Neural progenitor cell (in vitro differentiated cells): Measurements from ENCODE around the gene TIGD3. TPM values are rescaled to one million over a fixed set of nuclear protein-coding genes. Genes with fewer than 3 reads are reported as not detected.

Experiments used
- DNase-seq: peaks from one replicate; pipeline ENCODE4 v3.0.0-alpha.2; 2016; ENCODE audit warnings: low spot score
- H2AFZ ChIP-seq: fragments of 200-600 bp; sonication (generic); replicated peaks from 2 replicates; pipeline ENCODE4 v1.6.1; 2016; ENCODE audit warnings: antibody characterized with exemption
- H3F3A ChIP-seq: fragments of 200-600 bp; sonication (generic); 2 replicates; pipeline ENCODE4 v1.6.1; 2016; ENCODE audit warnings: antibody characterized with exemption, low read depth
- H3K27ac ChIP-seq: fragments of 200-600 bp; sonication (generic); 2 replicates; pipeline ENCODE4 v1.5.1; 2016; ENCODE audit warnings: mild to moderate bottlenecking
- H3K27me3 ChIP-seq: fragments of 200-600 bp; sonication (generic); 2 replicates; pipeline ENCODE4 v1.6.1; 2016; ENCODE audit warnings: mild to moderate bottlenecking, moderate library complexity
- H3K36me3 ChIP-seq: fragments of 200-600 bp; sonication (generic); 2 replicates; pipeline ENCODE4 v1.5.1; 2016
- H3K4me1 ChIP-seq: fragments of 200-600 bp; sonication (generic); 2 replicates; pipeline ENCODE4 v1.6.1; 2016; ENCODE audit warnings: mixed run types
- H3K4me2 ChIP-seq: fragments of 200-600 bp; sonication (generic); 2 replicates; pipeline ENCODE4 v1.6.1; 2016
- H3K4me3 ChIP-seq: fragments of 200-600 bp; sonication (generic); 2 replicates; pipeline ENCODE4 v1.5.1; 2016
- H3K79me2 ChIP-seq: fragments of 200-600 bp; sonication (generic); 2 replicates; pipeline ENCODE4 v1.6.1; 2016; ENCODE audit warnings: low read depth
- H3K9ac ChIP-seq: fragments of 200-600 bp; sonication (generic); 2 replicates; pipeline ENCODE4 v1.6.1; 2016
- H3K9me3 ChIP-seq: fragments of 200-600 bp; sonication (generic); 2 replicates; pipeline ENCODE4 v1.5.1; 2016; ENCODE audit warnings: low read depth
- H4K20me1 ChIP-seq: fragments of 200-600 bp; sonication (generic); 2 replicates; pipeline ENCODE4 v1.6.1; 2016; ENCODE audit warnings: low read depth
- H3K27ac Mint-ChIP-seq: 3 replicates; pipeline ENCODE4 v1.8.0; 2021; ENCODE audit warnings: mixed read lengths
- H3K27me3 Mint-ChIP-seq: 2 replicates; pipeline ENCODE4 v1.8.0; 2022; ENCODE audit warnings: low read depth, mild to moderate bottlenecking, inconsistent platforms, moderate library complexity, mixed read lengths; ENCODE audit not compliant: insufficient read depth
- H3K36me3 Mint-ChIP-seq: 3 replicates; pipeline ENCODE4 v1.8.0; 2021; ENCODE audit warnings: mixed read lengths
- H3K4me1 Mint-ChIP-seq: 3 replicates; pipeline ENCODE4 v1.8.0; 2021; ENCODE audit warnings: mixed read lengths
- H3K4me3 Mint-ChIP-seq: 3 replicates; pipeline ENCODE4 v1.8.0; 2021; ENCODE audit warnings: mild to moderate bottlenecking, moderate library complexity, mixed read lengths
- H3K9me3 Mint-ChIP-seq: 3 replicates; pipeline ENCODE4 v1.8.0; 2020; ENCODE audit warnings: mixed read lengths
- EZH2 ChIP-seq: fragments of 200-600 bp; sonication (generic); IDR thresholded peaks from 2 replicates; pipeline ENCODE4 v1.6.1; 2017; ENCODE audit warnings: antibody characterized with exemption, mild to moderate bottlenecking, moderate library complexity
- EZH2phosphoT487 ChIP-seq: fragments of 200-600 bp; sonication (generic); IDR thresholded peaks from 2 replicates; pipeline ENCODE4 v1.6.1; 2017; ENCODE audit warnings: antibody characterized with exemption
- total RNA-seq: library from RNA; depleted of rRNA; stranded (reverse); fragments of >200 nt; gene quantifications from 2 replicates; pipeline ENCODE4 v1.2.3, GENCODE V29; 2015; ENCODE audit warnings: low replicate concordance
- TF ChIP-seq, protein P1 (sequence below): fragments of 200-600 bp; sonication (generic); IDR thresholded peaks from 2 replicates; pipeline ENCODE4 v1.5.1; 2017; ENCODE audit warnings: antibody characterized with exemption, mild to moderate bottlenecking

TIGD3 gene
- total RNA-seq, 1 donor from 2014 or later, result 2.5 TPM

DNA sequence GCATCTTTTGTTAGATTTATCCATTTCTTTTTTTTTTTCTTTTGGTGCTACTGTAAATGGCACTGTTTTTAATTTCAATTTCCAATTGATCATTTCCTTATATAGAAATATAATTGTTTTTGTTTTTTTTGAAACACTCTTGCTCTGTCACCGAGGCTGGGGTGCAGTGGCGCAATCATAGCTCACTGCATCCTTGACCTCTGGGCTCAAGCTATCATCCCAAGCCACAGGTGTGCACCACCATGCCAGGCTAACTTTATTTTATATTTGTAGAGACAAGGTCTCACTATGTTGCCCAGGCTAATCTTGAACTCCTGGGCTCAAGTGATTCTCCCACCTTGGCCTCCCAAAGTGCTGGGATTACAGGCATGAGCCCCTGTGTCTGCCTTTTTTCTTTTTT is 48.2 kb downstream of the TIGD3 start:
- Mint-ChIP-seq H3K36me3 (peaks cover 9% of the 10 kb centered on the region), H3K27ac (no peak overlapping the region), H3K9me3 (no peaks in the 10 kb centered on the region), H3K4me3 (no peak overlapping the region), H3K27me3 (peaks cover 6% of the 10 kb centered on the region), H3K4me1 (peaks cover 4% of the 10 kb centered on the region)
- Histone ChIP-seq H3K79me2 (no peaks in the 10 kb centered on the region), H3K4me3 (no peak overlapping the region), H3K27me3 (no peaks in the 10 kb centered on the region), H3K9ac (no peak overlapping the region), H3K27ac (no peak overlapping the region), H3K4me2 (no peak overlapping the region), H2AFZ (no peak overlapping the region), H3K4me1 (no peaks in the 10 kb centered on the region), H3K36me3 (no peaks in the 10 kb centered on the region), H4K20me1 (no peaks in the 10 kb centered on the region), H3F3A (no peaks in the 10 kb centered on the region), H3K9me3 (no peaks in the 10 kb centered on the region)
- no peak for DNase-seq
- TF ChIP-seq, protein P1, sequence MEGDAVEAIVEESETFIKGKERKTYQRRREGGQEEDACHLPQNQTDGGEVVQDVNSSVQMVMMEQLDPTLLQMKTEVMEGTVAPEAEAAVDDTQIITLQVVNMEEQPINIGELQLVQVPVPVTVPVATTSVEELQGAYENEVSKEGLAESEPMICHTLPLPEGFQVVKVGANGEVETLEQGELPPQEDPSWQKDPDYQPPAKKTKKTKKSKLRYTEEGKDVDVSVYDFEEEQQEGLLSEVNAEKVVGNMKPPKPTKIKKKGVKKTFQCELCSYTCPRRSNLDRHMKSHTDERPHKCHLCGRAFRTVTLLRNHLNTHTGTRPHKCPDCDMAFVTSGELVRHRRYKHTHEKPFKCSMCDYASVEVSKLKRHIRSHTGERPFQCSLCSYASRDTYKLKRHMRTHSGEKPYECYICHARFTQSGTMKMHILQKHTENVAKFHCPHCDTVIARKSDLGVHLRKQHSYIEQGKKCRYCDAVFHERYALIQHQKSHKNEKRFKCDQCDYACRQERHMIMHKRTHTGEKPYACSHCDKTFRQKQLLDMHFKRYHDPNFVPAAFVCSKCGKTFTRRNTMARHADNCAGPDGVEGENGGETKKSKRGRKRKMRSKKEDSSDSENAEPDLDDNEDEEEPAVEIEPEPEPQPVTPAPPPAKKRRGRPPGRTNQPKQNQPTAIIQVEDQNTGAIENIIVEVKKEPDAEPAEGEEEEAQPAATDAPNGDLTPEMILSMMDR, result no peak
- no peak for TF ChIP-seq EZH2phosphoT487
- TF ChIP-seq EZH2, result no peak

DNA sequence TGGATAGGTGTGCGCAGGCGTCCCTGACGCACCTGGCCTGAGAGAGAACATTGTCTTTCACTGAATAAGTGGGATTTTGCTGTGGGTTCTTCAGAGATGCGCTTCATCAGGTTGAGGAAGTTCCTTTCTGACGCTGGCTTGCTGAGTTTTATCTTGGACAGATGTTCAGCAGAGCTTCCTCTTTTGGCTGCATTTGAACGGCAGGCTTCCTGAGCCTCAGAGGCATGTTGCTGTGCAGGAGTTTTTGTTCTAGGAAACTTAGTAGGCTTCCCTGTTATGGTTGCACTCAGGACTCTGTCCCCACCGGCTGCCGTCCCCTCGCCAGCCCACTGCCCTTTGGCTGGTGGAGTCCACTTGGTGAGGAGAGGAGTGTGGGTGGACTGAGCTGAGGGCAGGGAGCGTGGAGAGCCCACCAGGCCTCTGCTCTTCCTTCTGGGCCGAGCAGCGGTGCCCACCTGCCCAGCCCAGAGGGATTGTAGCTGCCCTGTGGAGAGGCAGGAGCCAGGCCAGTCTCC is 49.1 kb downstream of the TIGD3 start:
- Mint-ChIP-seq H3K27ac (no peak overlapping the region), H3K4me1 (peaks cover 7% of the 10 kb centered on the region), H3K27me3 (peaks cover 5% of the 10 kb centered on the region), H3K4me3 (no peak overlapping the region), H3K9me3 (no peaks in the 10 kb centered on the region), H3K36me3 (peaks cover 9% of the 10 kb centered on the region)
- H3K36me3 ChIP-seq, result no peaks in the 10 kb centered on the region
- H3F3A ChIP-seq, result no peaks in the 10 kb centered on the region
- H3K79me2 ChIP-seq, result no peaks in the 10 kb centered on the region
- no peak overlapping the region for H3K4me3 ChIP-seq
- H3K4me1 ChIP-seq, result no peaks in the 10 kb centered on the region
- no peak overlapping the region for H3K4me2 ChIP-seq
- no peak overlapping the region for H2AFZ ChIP-seq
- DNase-seq, result no peak
- H3K27me3 ChIP-seq, result no peaks in the 10 kb centered on the region
- H3K9ac ChIP-seq, result no peak overlapping the region
- no peak overlapping the region for H3K27ac ChIP-seq
- H4K20me1 ChIP-seq, result no peaks in the 10 kb centered on the region
- TF ChIP-seq, protein P1, result no peak
- no peak for TF ChIP-seq EZH2phosphoT487
- no peaks in the 10 kb centered on the region for H3K9me3 ChIP-seq

DNA sequence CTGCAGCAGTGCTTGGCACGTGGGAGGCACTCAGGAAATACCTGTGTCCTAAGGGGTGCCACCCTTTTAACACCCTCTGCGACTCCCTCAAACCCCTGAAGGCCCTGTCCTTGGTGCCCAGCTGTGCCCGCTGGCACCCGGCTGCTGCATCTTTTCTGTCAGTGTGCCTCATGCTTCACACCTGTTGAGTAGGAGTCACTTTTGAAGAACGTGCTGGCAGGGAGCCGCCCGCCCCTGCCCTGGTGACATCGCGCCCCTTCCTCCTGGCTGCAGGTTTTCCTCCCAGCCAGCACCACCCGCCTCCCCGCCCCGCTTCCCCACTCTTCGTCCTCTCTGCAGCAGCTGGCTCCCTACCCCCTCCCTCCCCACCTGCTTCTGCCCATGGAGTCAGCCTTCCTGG is 49.7 kb downstream of the TIGD3 start:
- Mint-ChIP-seq H3K36me3 (peaks cover 10% of the 10 kb centered on the region), H3K4me1 (peaks cover 7% of the 10 kb centered on the region), H3K27me3 (peaks cover 3% of the 10 kb centered on the region), H3K9me3 (no peaks in the 10 kb centered on the region), H3K4me3 (no peak overlapping the region), H3K27ac (no peak overlapping the region)
- Histone ChIP-seq H3K27me3 (no peaks in the 10 kb centered on the region), H2AFZ (no peak overlapping the region), H3K79me2 (no peaks in the 10 kb centered on the region), H4K20me1 (no peaks in the 10 kb centered on the region), H3K9me3 (no peaks in the 10 kb centered on the region), H3K9ac (no peak overlapping the region), H3K4me3 (no peak overlapping the region), H3K4me1 (no peaks in the 10 kb centered on the region), H3K4me2 (no peak overlapping the region), H3F3A (no peaks in the 10 kb centered on the region), H3K27ac (no peak overlapping the region), H3K36me3 (no peaks in the 10 kb centered on the region)
- TF ChIP-seq EZH2phosphoT487 (no peak), EZH2 (no peak)
- TF ChIP-seq, protein P1, result no peak
- DNase-seq, result no peak
